Sigmoid colon (tissue), 7 donors: ENCODE data around the gene PPM1L. TPM values are rescaled to one million over a fixed set of nuclear protein-coding genes. Genes with fewer than 3 reads are reported as not detected.
A peak's percentile ranks its signal among the peaks of the same experiment; 100 is the strongest.

Experiments
- DNase-seq: peaks from one replicate; pipeline ENCODE4 v3.0.0-alpha.2; 2019
- H3K27ac ChIP-seq, 4 donors: fragments of 200-600 bp; sonication (generic); one replicate each; pipeline ENCODE4 v1.5.1; 2016 to 2019; ENCODE audit warnings: mild to moderate bottlenecking in 1 of 4
- H3K27me3 ChIP-seq, 3 donors: fragments of 200-600 bp; sonication (generic); one replicate each; pipeline ENCODE4 v1.5.1; 2019; ENCODE audit warnings: mild to moderate bottlenecking in 1 of 3
- H3K36me3 ChIP-seq, 4 donors: fragments of 200-600 bp; sonication (generic); one replicate each; pipeline ENCODE4 v1.5.1; 2016 to 2019
- H3K4me1 ChIP-seq, 4 donors: fragments of 200-600 bp; sonication (generic); one replicate each; pipeline ENCODE4 v1.5.1; 2017 to 2019
- H3K4me3 ChIP-seq, 4 donors: fragments of 200-600 bp; sonication (generic); one replicate each; pipeline ENCODE4 v1.5.1; 2017 to 2019; ENCODE audit warnings: mild to moderate bottlenecking in 2 of 4, moderate library complexity in 1 of 4
- H3K9me3 ChIP-seq, 4 donors: fragments of 200-600 bp in 3 of 4; sonication (generic) in 3 of 4; one replicate each; pipeline versions ENCODE4 v1.5.1 to v1.6.1; 2013 to 2019
- EP300 ChIP-seq, 4 donors: sonication (generic); formaldehyde crosslinking; IDR thresholded peaks; one replicate each; pipeline ENCODE4 v1.6.1; 2017; ENCODE audit warnings: antibody characterized with exemption in 4 of 4
- POLR2A ChIP-seq, 2 donors: fragments of 450-650 bp; IDR thresholded peaks; one replicate each; pipeline ENCODE4 v1.6.1; 2016; ENCODE audit warnings: antibody characterized with exemption in 2 of 2, mild to moderate bottlenecking in 2 of 2, moderate library complexity in 2 of 2
- POLR2AphosphoS5 ChIP-seq, 4 donors: sonication (generic); formaldehyde crosslinking; IDR thresholded peaks; one replicate each; pipeline ENCODE4 v1.6.1; 2017; ENCODE audit warnings: antibody characterized with exemption in 4 of 4
- WGBS, 2 donors: extraction: QIAGEN DNeasy Blood & Tissue Kit; methylation state at CpG; one replicate each; pipeline ENCODE4 v1.1.7; 2013; 5-methylcytosine and 5-hydroxymethylcytosine counted together
- intact Hi-C: fragments of 100-400 bp; cut with DNase I; formaldehyde crosslinking; loops from one replicate; pipeline ENCODE4 v1.15.1; 2023
- polyA plus RNA-seq, 3 donors: library from polyadenylated mRNA; stranded (reverse); fragments of 200-250 nt; gene quantifications; one replicate each; pipeline ENCODE4 v1.2.3, GENCODE V29; 2013
- total RNA-seq, 4 donors: library from RNA; depleted of rRNA; stranded (reverse); fragments of >200 nt; gene quantifications; one replicate each; pipeline ENCODE4 v1.1.0, GENCODE V29; 2016
- TF ChIP-seq, protein P1 (sequence below), 4 experiments: fragments of 450-650 bp in 3 of 4; fragments of 200-600 bp in 1 of 4; IDR thresholded peaks; one replicate each; pipeline ENCODE4 v1.5.1; 2016 to 2019; ENCODE audit warnings: antibody characterized with exemption in 4 of 4, mild to moderate bottlenecking in 3 of 4, moderate library complexity in 2 of 4
- donor health status: healthy with polysubstance abuse.
- donor health status: Bipolar disorder and iron deficiency.
- donor health status: healthy.

Gene PPM1L
- total and polyA plus RNA-seq, 7 donors = 1.2 to 50.2 (median 33.2) TPM

DNA sequence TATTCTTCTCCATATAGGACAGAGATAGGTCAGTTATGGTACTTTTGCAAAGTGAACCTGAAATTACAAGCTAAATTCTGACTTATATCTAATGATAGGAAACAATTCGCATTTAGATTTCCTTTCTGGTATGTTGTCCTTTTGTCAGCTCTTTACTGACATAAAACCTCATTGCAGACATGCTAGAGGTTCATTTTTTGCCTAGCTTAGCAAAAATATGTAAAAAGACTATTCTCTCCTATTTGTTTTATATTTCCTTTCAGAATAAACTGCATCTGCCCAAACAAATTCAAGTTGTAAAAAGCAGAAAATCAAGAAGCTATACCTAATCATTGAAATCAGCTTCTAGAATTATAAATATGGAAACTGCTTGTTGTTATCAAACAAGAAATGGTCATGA, 168.7 kb downstream of the PPM1L start:
- H3K36me3 ChIP-seq = no peaks in the 10 kb centered on the region
- intact Hi-C loops = no loop called here
- no peaks in the 10 kb centered on the region for H3K27me3 ChIP-seq
- DNase-seq = no peak
- no peaks in the 10 kb centered on the region for H3K9me3 ChIP-seq
- no peak overlapping the region for H3K27ac ChIP-seq
- WGBS, 2 donors = 95% methylated on average over 1 of the region's 1 CpG
- no peak for TF ChIP-seq EP300 (IDR thresholded peaks at IDR 0.05)
- TF ChIP-seq, protein P1, sequence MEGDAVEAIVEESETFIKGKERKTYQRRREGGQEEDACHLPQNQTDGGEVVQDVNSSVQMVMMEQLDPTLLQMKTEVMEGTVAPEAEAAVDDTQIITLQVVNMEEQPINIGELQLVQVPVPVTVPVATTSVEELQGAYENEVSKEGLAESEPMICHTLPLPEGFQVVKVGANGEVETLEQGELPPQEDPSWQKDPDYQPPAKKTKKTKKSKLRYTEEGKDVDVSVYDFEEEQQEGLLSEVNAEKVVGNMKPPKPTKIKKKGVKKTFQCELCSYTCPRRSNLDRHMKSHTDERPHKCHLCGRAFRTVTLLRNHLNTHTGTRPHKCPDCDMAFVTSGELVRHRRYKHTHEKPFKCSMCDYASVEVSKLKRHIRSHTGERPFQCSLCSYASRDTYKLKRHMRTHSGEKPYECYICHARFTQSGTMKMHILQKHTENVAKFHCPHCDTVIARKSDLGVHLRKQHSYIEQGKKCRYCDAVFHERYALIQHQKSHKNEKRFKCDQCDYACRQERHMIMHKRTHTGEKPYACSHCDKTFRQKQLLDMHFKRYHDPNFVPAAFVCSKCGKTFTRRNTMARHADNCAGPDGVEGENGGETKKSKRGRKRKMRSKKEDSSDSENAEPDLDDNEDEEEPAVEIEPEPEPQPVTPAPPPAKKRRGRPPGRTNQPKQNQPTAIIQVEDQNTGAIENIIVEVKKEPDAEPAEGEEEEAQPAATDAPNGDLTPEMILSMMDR (IDR thresholded peaks at IDR 0.05) = no peak
- TF ChIP-seq POLR2AphosphoS5 (IDR thresholded peaks at IDR 0.05) = no peak
- TF ChIP-seq POLR2A (IDR thresholded peaks at IDR 0.05) = no peak
- H3K4me3 ChIP-seq = no peak overlapping the region
- H3K4me1 ChIP-seq = peaks cover 0 to 12% (median 0%) of the 10 kb centered on the region in 4 donors

DNA sequence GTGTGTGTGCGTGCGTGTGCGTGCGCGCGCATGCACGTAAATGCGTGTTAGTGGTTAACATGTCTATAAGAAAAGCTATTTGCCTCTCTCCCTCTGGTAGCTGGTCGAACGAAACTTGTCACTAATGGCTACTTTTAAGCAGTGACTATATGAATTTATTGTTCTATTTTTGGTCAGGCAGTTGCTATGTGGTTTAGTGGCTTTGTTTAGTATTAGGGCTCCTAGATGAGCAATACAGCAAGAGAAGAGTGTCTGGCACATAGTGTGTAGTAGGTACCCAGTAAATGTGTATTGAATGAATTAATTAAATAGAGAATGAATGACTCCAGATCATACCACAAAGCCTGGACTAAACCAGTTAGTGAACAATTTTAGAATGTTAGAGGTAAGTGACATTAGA, 171.6 kb downstream of the PPM1L start:
- no peak for TF ChIP-seq POLR2AphosphoS5 (IDR thresholded peaks at IDR 0.05)
- no peak for TF ChIP-seq POLR2A (IDR thresholded peaks at IDR 0.05)
- TF ChIP-seq, protein P1 (IDR thresholded peaks at IDR 0.05) = no peak
- no peak for TF ChIP-seq EP300 (IDR thresholded peaks at IDR 0.05)
- intact Hi-C loops = no loop called here
- no peaks in the 10 kb centered on the region for H3K36me3 ChIP-seq
- H3K4me3 ChIP-seq = no peak overlapping the region
- WGBS, 2 donors = 75 to 92% methylated on average over 10 of the region's 10 CpGs
- H3K27me3 ChIP-seq = no peaks in the 10 kb centered on the region
- no peaks in the 10 kb centered on the region for H3K9me3 ChIP-seq
- no peak for DNase-seq
- H3K4me1 ChIP-seq = peaks cover 0 to 15% (median 0%) of the 10 kb centered on the region in 4 donors
- H3K27ac ChIP-seq = no peak overlapping the region

DNA sequence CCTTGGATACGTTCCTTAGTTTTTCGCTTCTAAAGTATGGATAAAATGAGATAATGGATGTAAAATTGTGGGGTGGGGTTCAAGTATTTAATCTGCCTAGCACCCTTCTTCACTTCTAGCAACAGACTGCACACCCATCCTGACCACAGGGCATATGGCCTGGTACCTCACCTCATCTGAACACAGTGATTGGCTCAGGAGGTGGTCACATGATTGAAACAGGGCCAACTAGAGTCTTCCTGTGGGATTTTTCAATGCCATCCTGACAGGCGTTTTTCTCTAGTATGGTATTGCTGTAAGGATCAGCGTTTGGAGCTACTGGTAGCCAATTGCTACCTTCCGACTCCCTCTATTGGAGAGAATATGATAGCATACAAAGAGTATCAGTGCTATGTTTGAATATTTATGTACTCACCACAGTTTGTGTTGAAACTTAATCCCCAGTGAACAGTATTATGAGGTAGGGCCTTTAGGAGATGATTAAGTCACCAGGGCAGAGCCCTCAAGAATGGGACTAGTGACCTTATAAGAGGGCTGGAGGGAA, 172.2 kb downstream of the PPM1L start:
- Histone ChIP-seq H3K27me3 (no peaks in the 10 kb centered on the region), H3K27ac (no peak overlapping the region), H3K36me3 (no peaks in the 10 kb centered on the region), H3K4me1 (peaks cover 0 to 15% (median 0%) of the 10 kb centered on the region in 4 donors), H3K4me3 (no peak overlapping the region), H3K9me3 (no peaks in the 10 kb centered on the region)
- intact Hi-C loops = no loop called here
- DNase-seq = no peak
- no peak for TF ChIP-seq POLR2AphosphoS5 (IDR thresholded peaks at IDR 0.05)
- TF ChIP-seq, protein P1 (IDR thresholded peaks at IDR 0.05) = no peak
- no peak for TF ChIP-seq EP300 (IDR thresholded peaks at IDR 0.05)
- no peak for TF ChIP-seq POLR2A (IDR thresholded peaks at IDR 0.05)
- 83 to 94% methylated on average over 5 of the region's 5 CpGs for WGBS, 2 donors

DNA sequence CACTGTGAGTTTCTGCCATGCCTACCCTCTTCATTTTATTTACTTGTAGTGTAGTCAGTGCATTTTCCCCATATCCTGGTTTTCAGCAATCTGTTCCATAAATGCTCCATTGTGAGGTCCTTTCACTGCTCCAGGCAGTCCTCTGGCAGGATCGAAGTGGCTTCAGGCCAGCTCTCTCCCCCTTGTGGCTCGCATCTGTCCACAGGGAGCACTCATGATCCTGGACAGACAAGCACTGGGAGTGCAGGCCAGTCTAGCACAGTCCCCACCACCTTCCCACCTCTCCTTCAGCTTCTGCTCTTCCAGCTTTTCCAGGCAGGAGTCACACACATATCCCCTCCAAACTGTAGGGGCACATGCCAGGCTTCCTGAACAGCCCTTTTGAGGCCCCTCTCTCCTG, 173.6 kb downstream of the PPM1L start:
- Histone ChIP-seq H3K27ac (no peak overlapping the region), H3K4me3 (no peak overlapping the region), H3K27me3 (no peaks in the 10 kb centered on the region), H3K36me3 (no peaks in the 10 kb centered on the region), H3K9me3 (no peaks in the 10 kb centered on the region), H3K4me1 (peaks cover 0 to 15% (median 0%) of the 10 kb centered on the region in 4 donors)
- no peak for TF ChIP-seq EP300 (IDR thresholded peaks at IDR 0.05)
- TF ChIP-seq, protein P1 (IDR thresholded peaks at IDR 0.05) = peak in 1 of 4 experiments; percentile 31
- peak; percentile 69 for DNase-seq
- intact Hi-C loops = no loop called here
- WGBS, 2 donors = 58 to 72% methylated on average over 2 of the region's 2 CpGs

DNA sequence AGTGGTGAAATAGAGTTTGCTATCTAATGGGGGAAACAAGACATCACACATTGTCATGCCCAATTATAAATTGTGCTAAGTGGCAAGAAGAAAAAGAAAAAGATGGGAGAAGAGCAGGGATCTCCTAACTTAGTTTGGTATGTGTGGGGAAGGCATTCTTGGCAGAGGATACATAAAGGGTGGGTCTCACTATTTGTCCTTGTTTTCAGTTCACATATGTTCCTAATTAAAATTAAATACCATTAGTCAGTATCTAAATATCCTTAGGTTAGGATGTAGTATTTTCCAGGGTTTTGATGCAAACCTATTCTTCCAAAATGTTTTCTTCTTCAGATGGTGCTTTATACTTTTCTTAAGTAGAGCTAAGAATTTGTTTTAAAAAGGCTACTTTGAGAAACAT, 175.4 kb downstream of the PPM1L start:
- no peak for DNase-seq
- no peaks in the 10 kb centered on the region for H3K9me3 ChIP-seq
- H3K27me3 ChIP-seq = no peaks in the 10 kb centered on the region
- no peak for TF ChIP-seq EP300 (IDR thresholded peaks at IDR 0.05)
- TF ChIP-seq, protein P1 (IDR thresholded peaks at IDR 0.05) = no peak
- no peak for TF ChIP-seq POLR2AphosphoS5 (IDR thresholded peaks at IDR 0.05)
- no peak for TF ChIP-seq POLR2A (IDR thresholded peaks at IDR 0.05)
- no peak overlapping the region for H3K27ac ChIP-seq
- H3K4me1 ChIP-seq = peaks cover 0 to 15% (median 0%) of the 10 kb centered on the region in 4 donors
- intact Hi-C loops = no loop called here
- H3K4me3 ChIP-seq = no peak overlapping the region
- H3K36me3 ChIP-seq = no peaks in the 10 kb centered on the region
